ENCODE data around the gene SEMA4D.

The SEMA4D gene

DNA sequence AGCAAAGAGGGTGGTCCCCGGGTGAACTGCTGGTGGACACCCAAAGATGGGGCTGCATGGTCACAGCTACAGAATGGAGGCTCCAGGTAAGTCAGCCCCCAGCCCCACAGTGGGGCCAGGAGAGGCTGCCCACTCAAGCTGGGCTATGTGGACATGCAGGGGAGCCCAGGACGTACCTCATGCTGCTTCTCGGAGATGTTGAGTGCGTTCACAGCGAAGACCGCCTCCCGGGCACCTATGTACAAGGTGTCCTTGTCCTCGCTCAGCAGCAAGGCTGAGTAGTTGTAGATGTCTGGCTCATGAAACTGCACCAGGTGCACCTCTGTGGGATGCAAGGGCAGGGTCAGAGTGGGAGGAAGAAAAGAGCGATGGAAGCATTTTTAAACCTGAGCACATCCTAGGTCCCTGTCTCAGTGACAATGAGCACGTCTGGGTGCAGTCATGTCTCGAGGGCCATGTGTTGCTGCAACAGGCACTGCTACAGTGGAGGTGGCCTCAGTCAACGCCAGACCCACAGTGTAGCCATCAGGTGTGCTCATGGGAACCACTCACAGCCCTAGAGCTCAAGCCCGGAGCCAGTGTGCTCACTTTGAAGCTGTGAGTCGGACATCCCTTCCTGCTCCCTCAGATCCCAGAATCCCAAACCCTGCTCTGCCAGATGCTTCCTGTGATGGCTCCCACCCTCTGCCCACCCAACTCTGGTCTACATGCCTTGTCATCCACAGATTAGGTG lies 95.1 kb downstream of the SEMA4D start:
- TF ChIP-seq POLR2A (IDR thresholded peaks at IDR 0.05; ENCODE audit: extremely low read depth, insufficient read length) (no peak), MYC (IDR thresholded peaks at IDR 0.05; ENCODE audit: low read depth, low read length) (no peak), MAX (IDR thresholded peaks at IDR 0.05; ENCODE audit: low read depth, low read length) (no peak)
- TF ChIP-seq, protein P1, sequence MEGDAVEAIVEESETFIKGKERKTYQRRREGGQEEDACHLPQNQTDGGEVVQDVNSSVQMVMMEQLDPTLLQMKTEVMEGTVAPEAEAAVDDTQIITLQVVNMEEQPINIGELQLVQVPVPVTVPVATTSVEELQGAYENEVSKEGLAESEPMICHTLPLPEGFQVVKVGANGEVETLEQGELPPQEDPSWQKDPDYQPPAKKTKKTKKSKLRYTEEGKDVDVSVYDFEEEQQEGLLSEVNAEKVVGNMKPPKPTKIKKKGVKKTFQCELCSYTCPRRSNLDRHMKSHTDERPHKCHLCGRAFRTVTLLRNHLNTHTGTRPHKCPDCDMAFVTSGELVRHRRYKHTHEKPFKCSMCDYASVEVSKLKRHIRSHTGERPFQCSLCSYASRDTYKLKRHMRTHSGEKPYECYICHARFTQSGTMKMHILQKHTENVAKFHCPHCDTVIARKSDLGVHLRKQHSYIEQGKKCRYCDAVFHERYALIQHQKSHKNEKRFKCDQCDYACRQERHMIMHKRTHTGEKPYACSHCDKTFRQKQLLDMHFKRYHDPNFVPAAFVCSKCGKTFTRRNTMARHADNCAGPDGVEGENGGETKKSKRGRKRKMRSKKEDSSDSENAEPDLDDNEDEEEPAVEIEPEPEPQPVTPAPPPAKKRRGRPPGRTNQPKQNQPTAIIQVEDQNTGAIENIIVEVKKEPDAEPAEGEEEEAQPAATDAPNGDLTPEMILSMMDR (IDR thresholded peaks at IDR 0.05; ENCODE audit: low read depth, low read length) = no peak
- H3K4me3 ChIP-seq (ENCODE audit: low read depth, low read length) = no peak overlapping the region
- DNase-seq (ENCODE audit: low read depth) = no peak

GRCh38 chr9:89400403-89401116 lies 97.4 kb downstream of the SEMA4D start:
- no peak for TF ChIP-seq MYC (IDR thresholded peaks at IDR 0.05; ENCODE audit: low read depth, low read length)
- no peak for TF ChIP-seq POLR2A (IDR thresholded peaks at IDR 0.05; ENCODE audit: extremely low read depth, insufficient read length)
- TF ChIP-seq, protein P1 (IDR thresholded peaks at IDR 0.05; ENCODE audit: low read depth, low read length) = no peak
- H3K4me3 ChIP-seq (ENCODE audit: low read depth, low read length) = peak overlapping the region; percentile 19
- peak; percentile 90 for DNase-seq (ENCODE audit: low read depth)

GRCh38 chr9:89398621-89399020 lies 99.3 kb downstream of the SEMA4D start:
- peak; percentile 75 for DNase-seq (ENCODE audit: low read depth)
- TF ChIP-seq POLR2A (IDR thresholded peaks at IDR 0.05; ENCODE audit: extremely low read depth, insufficient read length) (no peak), MYC (IDR thresholded peaks at IDR 0.05; ENCODE audit: low read depth, low read length) (no peak), MAX (IDR thresholded peaks at IDR 0.05; ENCODE audit: low read depth, low read length) (no peak)
- TF ChIP-seq, protein P1 (IDR thresholded peaks at IDR 0.05; ENCODE audit: low read depth, low read length) = no peak
- no peak overlapping the region for H3K4me3 ChIP-seq (ENCODE audit: low read depth, low read length)

DNA sequence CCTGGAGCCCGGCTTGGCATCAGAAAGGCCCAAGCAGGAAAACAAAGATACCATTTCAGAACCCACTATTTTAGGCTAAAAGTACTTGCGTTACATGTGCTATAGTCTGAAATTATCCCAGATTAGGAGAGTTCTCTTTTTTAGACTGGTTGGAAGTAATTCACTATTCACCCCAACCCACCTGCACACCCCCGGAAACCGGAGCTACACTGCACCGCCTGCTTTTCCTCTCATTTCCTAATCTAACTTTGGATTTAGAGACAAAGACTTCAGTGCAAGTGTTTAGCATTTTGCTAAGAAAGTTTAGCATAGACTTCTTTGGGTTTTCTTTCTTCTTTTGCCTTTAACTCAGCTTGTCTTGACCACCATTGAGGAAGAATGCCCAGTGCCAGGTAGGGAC lies 100.4 kb downstream of the SEMA4D start:
- TF ChIP-seq POLR2A (IDR thresholded peaks at IDR 0.05; ENCODE audit: extremely low read depth, insufficient read length) (no peak), MAX (IDR thresholded peaks at IDR 0.05; ENCODE audit: low read depth, low read length) (no peak), MYC (IDR thresholded peaks at IDR 0.05; ENCODE audit: low read depth, low read length) (no peak)
- TF ChIP-seq, protein P1 (IDR thresholded peaks at IDR 0.05; ENCODE audit: low read depth, low read length) = no peak
- DNase-seq (ENCODE audit: low read depth) = no peak
- no peak overlapping the region for H3K4me3 ChIP-seq (ENCODE audit: low read depth, low read length)

- H3K4me3 ChIP-seq (ENCODE audit: low read depth, low read length) = no peak overlapping the region
- TF ChIP-seq MYC (IDR thresholded peaks at IDR 0.05; ENCODE audit: low read depth, low read length) (no peak), POLR2A (IDR thresholded peaks at IDR 0.05; ENCODE audit: extremely low read depth, insufficient read length) (no peak), MAX (IDR thresholded peaks at IDR 0.05; ENCODE audit: low read depth, low read length) (no peak)
- TF ChIP-seq, protein P1 (IDR thresholded peaks at IDR 0.05; ENCODE audit: low read depth, low read length) = no peak
- no peak for DNase-seq (ENCODE audit: low read depth)
Measured at GRCh38 chr9:89395931-89396710, 101.8 kb downstream of the SEMA4D start.

Measured in NB4 (cell line).